Activated CD8-positive, alpha-beta T cell treated with anti-CD3 and anti-CD28 coated beads for 36 hours (primary cell): ENCODE measurements around the gene TBCCD1. TPM values are rescaled to one million over a fixed set of nuclear protein-coding genes. Genes with fewer than 3 reads are reported as not detected.
"Not testable (repeated sequence)": the region's sequence is repeated elsewhere in the genome, so short reads cannot be mapped to it uniquely, and the experiment has no call there.

ENCODE experiments used
- ATAC-seq: fragments of 200-7000 bp; cut with Tn5 transposase; one replicate; pipeline ENCODE4 v1.10.0; 2021; ENCODE audit warnings: mild to moderate bottlenecking, moderate library complexity
- CTCF ChIA-PET: fragments of 350-600 bp; sonication (Branson Sonifier 250); formaldehyde crosslinking; loops from one replicate; lab custom pipeline; 2021; ENCODE audit warnings: antibody characterized with exemption; lab: Charles Lee
- POLR2A ChIA-PET: fragments of 350-600 bp; sonication (Branson Sonifier 250); formaldehyde crosslinking; loops from one replicate; lab custom pipeline; 2021; ENCODE audit warnings: antibody characterized with exemption; lab: Charles Lee
- DNase-seq: peaks from one replicate; pipeline ENCODE4 v3.0.0-alpha.2; 2020
- H3K27ac Mint-ChIP-seq: one replicate; pipeline ENCODE4 v1.8.0; 2021; ENCODE audit warnings: mild to moderate bottlenecking, mixed read lengths
- H3K27me3 Mint-ChIP-seq: one replicate; pipeline ENCODE4 v1.8.0; 2021; ENCODE audit warnings: mixed read lengths
- H3K36me3 Mint-ChIP-seq: one replicate; pipeline ENCODE4 v1.8.0; 2021; ENCODE audit warnings: low read depth, mixed read lengths
- H3K4me1 Mint-ChIP-seq: one replicate; pipeline ENCODE4 v1.8.0; 2021; ENCODE audit warnings: low read depth, mixed read lengths
- H3K4me3 Mint-ChIP-seq: one replicate; pipeline ENCODE4 v1.8.0; 2021; ENCODE audit warnings: mild to moderate bottlenecking, moderate library complexity, mixed read lengths
- H3K9me3 Mint-ChIP-seq: one replicate; pipeline ENCODE4 v1.8.0; 2021; ENCODE audit warnings: mixed read lengths
- intact Hi-C: fragments of 100-400 bp; cut with micrococcal nuclease; formaldehyde crosslinking; loops from one replicate; pipeline ENCODE4 v1.10.0; 2022
- total RNA-seq, 2 experiments: library from RNA; stranded (reverse); gene quantifications; one replicate each; pipeline ENCODE4 v1.2.3, GENCODE V29; 2021
- TF ChIP-seq, protein P1 (sequence below): fragments of 200-600 bp; IDR thresholded peaks from one replicate; pipeline ENCODE4 v1.8.0; 2022; ENCODE audit warnings: antibody characterized with exemption, mild to moderate bottlenecking

Gene TBCCD1
- total RNA-seq, 2 experiments from 2014 or later, result 9.8 to 10.8 TPM

DNA sequence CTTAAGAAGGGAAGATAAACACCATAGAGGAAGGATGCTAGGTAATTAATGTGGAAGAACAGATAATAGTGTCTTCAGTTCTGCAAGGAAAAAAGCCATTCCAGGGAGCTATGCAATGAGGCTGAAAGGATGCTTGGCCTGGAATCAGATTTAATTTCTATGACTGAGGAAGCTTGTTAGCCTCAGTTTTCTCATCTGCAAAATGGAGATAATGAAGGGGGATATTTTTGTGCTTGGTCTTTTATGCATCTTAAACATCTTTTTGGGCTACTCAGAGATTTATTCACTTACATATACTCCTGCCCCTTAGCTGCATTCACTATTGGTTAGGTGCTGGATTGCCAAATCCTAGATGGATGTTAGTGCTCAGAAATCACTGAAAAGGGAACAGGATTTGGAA lies 20.0 kb upstream of the TBCCD1 start:
- Mint-ChIP-seq H3K4me3 (no peak overlapping the region), H3K4me1 (peaks cover 20% of the 10 kb centered on the region), H3K27me3 (no peaks in the 10 kb centered on the region), H3K27ac (no peak overlapping the region), H3K36me3 (peaks cover 15% of the 10 kb centered on the region), H3K9me3 (no peaks in the 10 kb centered on the region)
- DNase-seq, result no peak
- POLR2A ChIA-PET, result interaction anchor here (0.8 to 7.6 kb wide), 6 partner anchors 10 to 203 kb away, joined by 3 to 65 read pairs (median 6); partner anchors contain the start of genes DNAJB11, EIF4A2 and TBCCD1
- CTCF ChIA-PET, result interaction anchor here (0.7 to 6.1 kb wide), 4 partner anchors 10 to 235 kb away, joined by 3 to 71 read pairs (median 4); no protein-coding TSS in a partner anchor
- intact Hi-C loops, result no loop called here
- no peak for ATAC-seq
- TF ChIP-seq, protein P1, sequence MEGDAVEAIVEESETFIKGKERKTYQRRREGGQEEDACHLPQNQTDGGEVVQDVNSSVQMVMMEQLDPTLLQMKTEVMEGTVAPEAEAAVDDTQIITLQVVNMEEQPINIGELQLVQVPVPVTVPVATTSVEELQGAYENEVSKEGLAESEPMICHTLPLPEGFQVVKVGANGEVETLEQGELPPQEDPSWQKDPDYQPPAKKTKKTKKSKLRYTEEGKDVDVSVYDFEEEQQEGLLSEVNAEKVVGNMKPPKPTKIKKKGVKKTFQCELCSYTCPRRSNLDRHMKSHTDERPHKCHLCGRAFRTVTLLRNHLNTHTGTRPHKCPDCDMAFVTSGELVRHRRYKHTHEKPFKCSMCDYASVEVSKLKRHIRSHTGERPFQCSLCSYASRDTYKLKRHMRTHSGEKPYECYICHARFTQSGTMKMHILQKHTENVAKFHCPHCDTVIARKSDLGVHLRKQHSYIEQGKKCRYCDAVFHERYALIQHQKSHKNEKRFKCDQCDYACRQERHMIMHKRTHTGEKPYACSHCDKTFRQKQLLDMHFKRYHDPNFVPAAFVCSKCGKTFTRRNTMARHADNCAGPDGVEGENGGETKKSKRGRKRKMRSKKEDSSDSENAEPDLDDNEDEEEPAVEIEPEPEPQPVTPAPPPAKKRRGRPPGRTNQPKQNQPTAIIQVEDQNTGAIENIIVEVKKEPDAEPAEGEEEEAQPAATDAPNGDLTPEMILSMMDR, result no peak

GRCh38 chr3:186586245-186586644 lies 19.1 kb upstream of the TBCCD1 start:
- H3K4me3 Mint-ChIP-seq, H3K27me3 Mint-ChIP-seq, ATAC-seq, H3K9me3 Mint-ChIP-seq, DNase-seq, H3K27ac Mint-ChIP-seq, intact Hi-C loops: not testable (repeated sequence)
- ChIA-PET POLR2A (interaction anchor here (1.3 to 7.6 kb wide), 4 partner anchors 11 to 238 kb away, joined by 3 to 65 read pairs (median 4); partner anchors contain the start of genes DNAJB11 and TBCCD1), CTCF (interaction anchor here (1.4 to 6.1 kb wide), 3 partner anchors 8 to 29 kb away, joined by 4 to 71 read pairs (median 6); no protein-coding TSS in a partner anchor)
- Mint-ChIP-seq H3K36me3 (peaks cover 23% of the 10 kb centered on the region), H3K4me1 (peaks cover 20% of the 10 kb centered on the region)

DNA sequence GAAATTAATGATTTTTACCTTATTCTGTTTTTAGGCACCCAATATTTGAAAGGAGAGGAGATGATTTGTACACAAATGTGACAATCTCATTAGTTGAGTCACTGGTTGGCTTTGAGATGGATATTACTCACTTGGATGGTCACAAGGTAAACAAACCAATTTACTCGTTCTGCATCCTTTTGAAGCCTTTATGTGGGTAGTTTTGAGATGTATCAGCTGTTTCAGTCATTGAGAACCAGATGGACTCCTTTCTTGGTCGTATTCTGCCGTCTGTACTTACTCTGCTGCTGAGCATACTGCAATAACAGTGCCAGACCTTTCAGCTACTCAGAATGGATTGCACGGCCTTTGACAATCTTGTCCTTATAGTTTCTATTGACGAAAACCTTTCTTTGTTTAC lies 16.7 kb upstream of the TBCCD1 start:
- no peak for ATAC-seq
- TF ChIP-seq, protein P1, result no peak
- intact Hi-C loops, result no loop called here
- no peak overlapping the region for H3K4me3 Mint-ChIP-seq
- ChIA-PET CTCF (interaction anchor here (0.9 to 6.1 kb wide), 4 partner anchors 17 to 640 kb away, joined by 3 to 71 read pairs (median 4); no protein-coding TSS in a partner anchor), POLR2A (interaction anchor here (1.1 to 7.6 kb wide), 2 partner anchors 13 to 189 kb away, joined by 3 to 65 read pairs; partner anchors contain the start of genes DNAJB11 and TBCCD1)
- H3K27me3 Mint-ChIP-seq, result no peaks in the 10 kb centered on the region
- no peaks in the 10 kb centered on the region for H3K9me3 Mint-ChIP-seq
- DNase-seq, result no peak
- peaks cover 6% of the 10 kb centered on the region for H3K4me1 Mint-ChIP-seq
- H3K27ac Mint-ChIP-seq, result no peak overlapping the region
- peaks cover 37% of the 10 kb centered on the region for H3K36me3 Mint-ChIP-seq

DNA sequence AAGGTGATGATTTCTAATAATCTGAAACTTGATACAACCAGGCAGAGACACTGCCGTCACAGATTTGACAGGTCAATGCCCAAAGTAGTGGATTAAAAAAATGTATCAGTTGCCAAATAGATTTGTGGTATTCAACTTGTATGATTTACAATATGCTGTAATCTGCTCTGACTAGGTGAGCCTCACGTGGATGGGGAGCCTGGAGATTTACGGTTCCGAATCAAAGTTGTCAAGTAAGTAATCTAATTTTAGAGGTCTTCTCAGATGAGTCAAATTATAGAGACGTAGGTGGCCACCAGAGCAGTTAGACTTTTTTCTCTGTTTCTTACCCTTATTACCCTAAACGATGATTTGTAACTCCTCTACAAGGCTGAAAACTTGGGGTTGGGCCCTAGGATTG lies 15.4 kb upstream of the TBCCD1 start:
- Mint-ChIP-seq H3K27ac (no peak overlapping the region), H3K4me1 (peaks cover 2% of the 10 kb centered on the region), H3K4me3 (no peak overlapping the region), H3K27me3 (no peaks in the 10 kb centered on the region), H3K9me3 (no peaks in the 10 kb centered on the region), H3K36me3 (peaks cover 48% of the 10 kb centered on the region)
- DNase-seq, result no peak
- ChIA-PET CTCF (interaction anchor here (0.7 to 6.1 kb wide), 4 partner anchors 10 to 34 kb away, joined by 3 to 71 read pairs (median 8); partner anchors contain the start of gene DNAJB11), POLR2A (interaction anchor here (0.7 to 7.6 kb wide), 3 partner anchors 12 to 201 kb away, joined by 3 to 65 read pairs (median 3); partner anchors contain the start of genes DNAJB11, EIF4A2 and TBCCD1)
- intact Hi-C loops, result no loop called here
- no peak for ATAC-seq
- TF ChIP-seq, protein P1, result no peak

- H3K27me3 Mint-ChIP-seq, result no peaks in the 10 kb centered on the region
- ChIA-PET CTCF (interaction anchor here (0.6 to 2.1 kb wide), 2 partner anchors 36 to 467 kb away, joined by 3 to 12 read pairs; no protein-coding TSS in a partner anchor), POLR2A (interaction anchor here (7.6 kb wide), 1 partner anchor 10 kb away, joined by 65 read pairs; the partner anchor contains the start of genes DNAJB11 and TBCCD1)
- H3K4me1 Mint-ChIP-seq, result peaks cover 9% of the 10 kb centered on the region
- intact Hi-C loops, result no loop called here
- peaks cover 50% of the 10 kb centered on the region for H3K36me3 Mint-ChIP-seq
- H3K27ac Mint-ChIP-seq, result no peak overlapping the region
- DNase-seq, result no peak
- H3K9me3 Mint-ChIP-seq, result no peaks in the 10 kb centered on the region
- H3K4me3 Mint-ChIP-seq, result no peak overlapping the region
- TF ChIP-seq, protein P1, result no peak
- ATAC-seq, result no peak
Measured at GRCh38 chr3:186580785-186581184, 13.6 kb upstream of the TBCCD1 start.
